Measurements from ENCODE around the gene ZNF23. TPM values are rescaled to one million over a fixed set of nuclear protein-coding genes. Genes with fewer than 3 reads are reported as not detected.

ZNF23 gene
- total RNA-seq, 1 experiment from 2014 or later: 11.6 TPM

GRCh38 chr16:71479420-71479819 lies 17.4 kb upstream of the ZNF23 start (continued):
- TF ChIP-seq ZNF425 (CRISPR knock-in tag; conservative IDR thresholded peaks at IDR 0.05) (no peak), FOXJ3 (CRISPR knock-in tag; IDR thresholded peaks at IDR 0.05; ENCODE audit: borderline replicate concordance) (no peak)

GRCh38 chr16:71476457-71477124 lies 14.5 kb upstream of the ZNF23 start:
- CTCF ChIA-PET: interaction anchor here (0.6 to 1.3 kb wide), 2 partner anchors 23 to 90 kb away, joined by 4 to 5 read pairs; no protein-coding TSS in a partner anchor
- ATAC-seq (no peak), DNase-seq (ENCODE audit: low spot score) (no peak)
- POLR2A ChIA-PET: no interaction called here
- Mint-ChIP-seq H3K36me3 (no peaks in the 10 kb centered on the region), H3K4me3 (no peak overlapping the region), H3K27ac (no peak overlapping the region), H3K27me3 (ENCODE audit: low read depth) (no peaks in the 10 kb centered on the region; the same call in 1 of the 2 replicates), H3K9me3 (no peaks in the 10 kb centered on the region), H3K4me1 (no peaks in the 10 kb centered on the region)
- TF ChIP-seq SOX15 (CRISPR knock-in tag; IDR thresholded peaks at IDR 0.05): no peak

GRCh38 chr16:71474864-71475263 lies 12.8 kb upstream of the ZNF23 start:
- Mint-ChIP-seq H3K4me3 (no peak overlapping the region), H3K4me1 (no peaks in the 10 kb centered on the region), H3K27me3 (ENCODE audit: low read depth) (no peaks in the 10 kb centered on the region; the same call in 1 of the 2 replicates), H3K27ac (no peak overlapping the region), H3K36me3 (no peaks in the 10 kb centered on the region), H3K9me3 (no peaks in the 10 kb centered on the region)
- DNase-seq (ENCODE audit: low spot score) (no peak), ATAC-seq (no peak)
- ChIA-PET CTCF (interaction anchor here (1.1 kb wide), 1 partner anchor 13 kb away, joined by 3 read pairs; the partner anchor contains the start of gene ZNF23), POLR2A (no interaction called here)
- TF ChIP-seq HMGXB4 (CRISPR knock-in tag; IDR thresholded peaks at IDR 0.05): no peak
- TF ChIP-seq ZBTB21 (CRISPR knock-in tag; IDR thresholded peaks at IDR 0.05; ENCODE audit: borderline replicate concordance): no peak
- no peak for TF ChIP-seq E2F5 (CRISPR knock-in tag; IDR thresholded peaks at IDR 0.05)
- TF ChIP-seq ZSCAN18 (CRISPR knock-in tag; IDR thresholded peaks at IDR 0.05): no peak
- no peak for TF ChIP-seq NR2C2 (CRISPR knock-in tag; IDR thresholded peaks at IDR 0.05)
- TF ChIP-seq ELF4 (CRISPR knock-in tag; IDR thresholded peaks at IDR 0.05; ENCODE audit: low read depth): no peak
- TF ChIP-seq PRRX2 (CRISPR knock-in tag; IDR thresholded peaks at IDR 0.05): no peak
- no peak for TF ChIP-seq FOXP4 (CRISPR knock-in tag; IDR thresholded peaks at IDR 0.05)
- no peak for TF ChIP-seq ZNF138 (CRISPR knock-in tag; conservative IDR thresholded peaks at IDR 0.05)
- TF ChIP-seq ZNF232 (CRISPR knock-in tag; IDR thresholded peaks at IDR 0.05): no peak
- no peak for TF ChIP-seq ZNF532 (CRISPR knock-in tag; IDR thresholded peaks at IDR 0.05; ENCODE audit: borderline replicate concordance)
